Neuronal stem cell (in vitro differentiated cells): ENCODE results near the gene SUGP2.

Experiments used
- DNase-seq: peaks from one replicate; pipeline ENCODE4 v3.0.0-alpha.2; 2013; ENCODE audit warnings: low spot score
- H2AFZ ChIP-seq: one replicate; pipeline ENCODE4 v1.6.1; 2013; ENCODE audit warnings: mild to moderate bottlenecking, low read length, inconsistent platforms
- H2AK5ac ChIP-seq: 2 replicates; pipeline ENCODE4 v1.6.1; 2013; ENCODE audit warnings: low read depth, mild to moderate bottlenecking, inconsistent platforms, low read length, moderate library complexity, mixed read lengths
- H2BK120ac ChIP-seq: 2 replicates; pipeline ENCODE4 v1.6.1; 2013; ENCODE audit warnings: low read depth, mild to moderate bottlenecking, inconsistent platforms, low read length, moderate library complexity, mixed read lengths
- H2BK12ac ChIP-seq: one replicate; pipeline ENCODE4 v1.6.1; 2013; ENCODE audit warnings: low read length, inconsistent platforms
- H2BK15ac ChIP-seq: 2 replicates; pipeline ENCODE4 v1.6.1; 2013; ENCODE audit warnings: mild to moderate bottlenecking, low read length, inconsistent platforms, mixed read lengths
- H2BK5ac ChIP-seq: one replicate; pipeline ENCODE4 v1.6.1; 2013; ENCODE audit warnings: inconsistent platforms, mild to moderate bottlenecking, low read length, moderate library complexity
- H3K14ac ChIP-seq: one replicate; pipeline ENCODE4 v1.6.1; 2013; ENCODE audit warnings: low read length, inconsistent platforms
- H3K18ac ChIP-seq: 2 replicates; pipeline ENCODE4 v1.6.1; 2013; ENCODE audit warnings: low read length, inconsistent platforms
- H3K23ac ChIP-seq: 2 replicates; pipeline ENCODE4 v1.6.1; 2013; ENCODE audit warnings: low read depth, mild to moderate bottlenecking, mixed read lengths, low read length, inconsistent platforms; ENCODE audit not compliant: poor library complexity
- H3K27ac ChIP-seq: replicated peaks from 3 replicates; pipeline ENCODE4 v1.5.1; 2013; ENCODE audit warnings: low read length, inconsistent platforms
- H3K27me3 ChIP-seq, 3 experiments: 2 replicates each; pipeline ENCODE4 v1.6.1; 2013; ENCODE audit warnings: low read length in 3 of 3, mild to moderate bottlenecking in 2 of 3, inconsistent platforms in 1 of 3, low read depth in 1 of 3, mixed read lengths in 1 of 3, moderate library complexity in 1 of 3; ENCODE audit not compliant: control insufficient read depth in 3 of 3, insufficient read depth in 3 of 3
- H3K36me3 ChIP-seq, 2 donors: replicated peaks in 1 of 2; 2 replicates each; pipeline ENCODE4 v1.6.1; 2013; ENCODE audit warnings: low read length in 2 of 2; ENCODE audit not compliant: control insufficient read depth in 2 of 2, insufficient read depth in 2 of 2
- H3K4ac ChIP-seq: 2 replicates; pipeline ENCODE4 v1.6.1; 2013; ENCODE audit warnings: inconsistent platforms, mild to moderate bottlenecking, low read length, moderate library complexity
- H3K4me1 ChIP-seq, 2 donors: 1 replicate in 1 of 2; 2 replicates in 1 of 2; pipeline ENCODE4 v1.6.1; 2013; ENCODE audit warnings: low read length in 2 of 2, low read depth in 1 of 2; ENCODE audit not compliant: control insufficient read depth in 2 of 2, insufficient read depth in 1 of 2
- H3K4me2 ChIP-seq: one replicate; pipeline ENCODE4 v1.6.1; 2013; ENCODE audit warnings: mild to moderate bottlenecking, low read length, inconsistent platforms; ENCODE audit not compliant: insufficient read depth, poor library complexity, severe bottlenecking
- H3K4me3 ChIP-seq, 2 donors: 2 replicates each; pipeline ENCODE4 v1.5.1; 2013; ENCODE audit warnings: low read length in 2 of 2, mild to moderate bottlenecking in 2 of 2, inconsistent platforms in 1 of 2, moderate library complexity in 1 of 2
- H3K79me1 ChIP-seq: one replicate; pipeline ENCODE4 v1.6.1; 2013; ENCODE audit warnings: low read depth, mild to moderate bottlenecking, inconsistent platforms, low read length, moderate library complexity
- H3K9ac ChIP-seq: one replicate; pipeline ENCODE4 v1.6.1; 2013; ENCODE audit warnings: mild to moderate bottlenecking, low read depth, low read length, inconsistent platforms; ENCODE audit not compliant: poor library complexity
- H3K9me3 ChIP-seq, 2 donors: replicated peaks in 1 of 2; 2 replicates each; pipeline versions ENCODE3 to v1.6.1; 2013; ENCODE audit warnings: low read length in 2 of 2, mild to moderate bottlenecking in 2 of 2, inconsistent platforms in 1 of 2, low read depth in 1 of 2, mixed read lengths in 1 of 2, moderate library complexity in 1 of 2; ENCODE audit not compliant: control insufficient read depth in 2 of 2, insufficient read depth in 1 of 2
- H4K8ac ChIP-seq: one replicate; pipeline ENCODE4 v1.6.1; 2013; ENCODE audit warnings: low read depth, mild to moderate bottlenecking, inconsistent platforms, low read length, moderate library complexity
- H4K91ac ChIP-seq: one replicate; pipeline ENCODE4 v1.6.1; 2013; ENCODE audit warnings: low read length, low read depth, mild to moderate bottlenecking, inconsistent platforms; ENCODE audit not compliant: poor library complexity
- WGBS, 2 donors: extraction: QIAGEN DNeasy Blood & Tissue Kit; methylation state at CpG; one replicate each; pipeline ENCODE4 v1.1.7; 2013; ENCODE audit warnings: missing lambda C conversion rate in 2 of 2, mixed read lengths in 1 of 2; ENCODE audit not compliant: insufficient read length in 2 of 2, insufficient replicate concordance in 1 of 2; ENCODE audit errors: extremely low coverage in 2 of 2; 5-methylcytosine and 5-hydroxymethylcytosine counted together

The SUGP2 gene

DNA sequence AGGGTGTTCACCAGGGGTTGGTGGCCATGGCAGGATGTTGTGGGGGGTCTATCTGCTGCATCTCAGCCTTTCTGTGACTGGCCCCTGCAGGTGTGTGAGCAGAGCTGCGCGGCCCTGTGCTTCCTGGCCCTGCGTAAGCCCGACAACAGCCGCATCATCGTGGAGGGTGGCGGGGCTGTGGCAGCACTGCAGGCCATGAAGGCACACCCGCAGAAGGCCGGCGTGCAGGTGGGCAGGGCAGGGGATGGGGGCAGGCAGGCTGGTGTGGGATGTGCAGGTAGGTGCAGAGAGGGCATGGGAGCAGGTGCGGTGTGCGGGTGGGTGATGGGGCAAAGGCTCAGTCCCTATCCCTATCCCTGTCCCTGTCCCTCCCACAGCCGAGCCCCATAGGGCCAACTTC is 22.4 kb upstream of the SUGP2 start:
- Histone ChIP-seq H4K91ac (no peak overlapping the region), H2BK5ac (peak overlapping the region; percentile 82), H3K36me3 (peaks cover 44 to 91% of the 10 kb centered on the region in 2 donors), H3K23ac (peak overlapping the region; percentile 96), H2BK12ac (no peak overlapping the region), H3K18ac (no peak overlapping the region), H3K9me3 (no peaks in the 10 kb centered on the region), H3K14ac (no peak overlapping the region), H2BK15ac (no peak overlapping the region), H2BK120ac (no peak overlapping the region), H3K4me2 (no peak overlapping the region), H3K4me3 (no peak overlapping the region), H3K79me1 (peaks cover 4% of the 10 kb centered on the region), H2AFZ (no peak overlapping the region), H3K9ac (no peak overlapping the region), H3K27me3 (no peaks in the 10 kb centered on the region), H4K8ac (no peak overlapping the region), H2AK5ac (no peak overlapping the region), H3K4ac (no peak overlapping the region), H3K4me1 (no peaks in the 10 kb centered on the region), H3K27ac (no peak overlapping the region)
- no peak for DNase-seq
- no CpG with 5 or more reads among the region's 13 CpGs for WGBS, 2 donors

DNA sequence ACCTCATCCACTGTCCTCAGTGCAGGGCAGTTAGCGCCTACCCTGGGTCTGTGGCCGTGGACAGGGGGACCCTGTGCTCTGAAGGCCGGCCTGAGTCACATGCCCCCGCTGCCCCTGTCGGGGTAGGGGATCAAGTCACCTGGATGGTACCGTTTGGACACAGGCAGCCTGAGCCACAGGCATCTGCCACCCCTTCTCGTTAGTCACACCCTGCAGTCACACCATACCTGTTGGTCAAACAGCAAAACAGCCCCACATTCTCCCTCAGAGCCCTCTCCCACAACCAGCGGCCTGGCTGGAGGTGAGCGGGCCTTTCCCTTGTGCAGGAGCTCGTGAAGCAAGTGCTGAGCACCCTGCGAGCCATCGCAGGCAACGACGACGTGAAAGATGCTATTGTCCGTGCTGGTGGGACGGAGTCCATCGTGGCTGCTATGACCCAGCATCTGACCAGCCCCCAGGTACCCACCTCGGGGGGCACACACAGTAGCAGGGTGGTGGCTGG is 21.7 kb upstream of the SUGP2 start:
- whole genome bisulfite sequencing, 2 donors: no CpG with 5 or more reads among the region's 19 CpGs
- H2BK12ac ChIP-seq: no peak overlapping the region

DNA sequence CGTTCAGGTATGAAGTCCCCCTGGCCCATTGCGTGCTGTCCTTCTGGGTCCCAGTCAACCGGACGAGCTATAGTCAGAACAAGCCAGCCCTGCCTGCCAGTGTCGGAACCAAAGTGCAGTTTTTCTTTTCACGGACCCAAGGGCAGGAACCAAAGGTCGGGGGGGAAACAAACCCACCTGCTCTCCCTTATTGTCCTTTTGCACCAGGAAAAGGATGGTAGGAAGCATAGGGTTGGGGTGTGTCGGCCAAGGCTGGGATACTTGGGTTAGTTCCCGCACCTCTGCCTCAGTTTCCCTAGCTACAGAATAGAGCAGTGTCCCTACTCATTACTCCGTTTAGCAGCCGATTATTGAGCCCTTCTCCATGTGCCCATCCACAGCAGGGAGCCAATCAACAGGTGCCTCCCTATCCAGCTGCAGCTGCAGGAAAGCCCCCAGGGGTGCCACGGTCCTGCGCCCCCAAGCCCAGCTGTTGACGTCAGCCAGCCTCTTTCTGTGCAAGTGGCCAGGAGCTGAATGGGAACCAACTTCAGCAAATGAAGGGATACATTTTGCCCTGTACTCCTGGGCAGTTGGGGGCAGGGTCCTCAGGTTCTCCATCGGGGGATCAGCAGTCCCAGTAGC is 21.1 kb upstream of the SUGP2 start:
- no peak overlapping the region for H4K8ac ChIP-seq
- H2BK12ac ChIP-seq: no peak overlapping the region
- no peak overlapping the region for H2AFZ ChIP-seq
- H3K4ac ChIP-seq: no peak overlapping the region
- no peak overlapping the region for H2AK5ac ChIP-seq
- WGBS, 2 donors: no CpG with 5 or more reads among the region's 15 CpGs
- no peak overlapping the region for H2BK120ac ChIP-seq
- no peaks in the 10 kb centered on the region for H3K9me3 ChIP-seq
- no peak for DNase-seq
- H2BK5ac ChIP-seq: no peak overlapping the region
- peaks cover 4% of the 10 kb centered on the region for H3K79me1 ChIP-seq
- H3K4me1 ChIP-seq: no peaks in the 10 kb centered on the region
- H3K14ac ChIP-seq: no peak overlapping the region
- H3K27me3 ChIP-seq: no peaks in the 10 kb centered on the region
- peak overlapping the region; percentile 5 for H3K23ac ChIP-seq
- H3K27ac ChIP-seq: no peak overlapping the region
- no peak overlapping the region for H2BK15ac ChIP-seq
- no peak overlapping the region for H3K4me2 ChIP-seq
- no peak overlapping the region for H3K9ac ChIP-seq
- H4K91ac ChIP-seq: no peak overlapping the region
- H3K18ac ChIP-seq: no peak overlapping the region
- H3K36me3 ChIP-seq: peaks cover 44 to 94% of the 10 kb centered on the region in 2 donors
- H3K4me3 ChIP-seq: no peak overlapping the region

More for the DNA sequence above, 21.7 kb upstream of the SUGP2 start:
- H3K4me2 ChIP-seq: no peak overlapping the region
- no peak overlapping the region for H2BK15ac ChIP-seq
- peaks cover 4% of the 10 kb centered on the region for H3K79me1 ChIP-seq
- no peaks in the 10 kb centered on the region for H3K27me3 ChIP-seq
- no peak overlapping the region for H3K23ac ChIP-seq
- no peak overlapping the region for H3K4ac ChIP-seq
- peak overlapping the region; percentile 82 for H2BK5ac ChIP-seq
- H3K4me1 ChIP-seq: no peaks in the 10 kb centered on the region
- no peak for DNase-seq
- H3K36me3 ChIP-seq: peaks cover 44 to 94% of the 10 kb centered on the region in 2 donors
- H3K14ac ChIP-seq: no peak overlapping the region
- no peak overlapping the region for H2AFZ ChIP-seq
- no peak overlapping the region for H3K18ac ChIP-seq
- no peak overlapping the region for H3K27ac ChIP-seq
- H3K9me3 ChIP-seq: no peaks in the 10 kb centered on the region
- H2AK5ac ChIP-seq: no peak overlapping the region
- H4K91ac ChIP-seq: no peak overlapping the region
- H2BK120ac ChIP-seq: no peak overlapping the region
- no peak overlapping the region for H3K9ac ChIP-seq
- no peak overlapping the region for H3K4me3 ChIP-seq
- peak overlapping the region; percentile 65 for H4K8ac ChIP-seq

DNA sequence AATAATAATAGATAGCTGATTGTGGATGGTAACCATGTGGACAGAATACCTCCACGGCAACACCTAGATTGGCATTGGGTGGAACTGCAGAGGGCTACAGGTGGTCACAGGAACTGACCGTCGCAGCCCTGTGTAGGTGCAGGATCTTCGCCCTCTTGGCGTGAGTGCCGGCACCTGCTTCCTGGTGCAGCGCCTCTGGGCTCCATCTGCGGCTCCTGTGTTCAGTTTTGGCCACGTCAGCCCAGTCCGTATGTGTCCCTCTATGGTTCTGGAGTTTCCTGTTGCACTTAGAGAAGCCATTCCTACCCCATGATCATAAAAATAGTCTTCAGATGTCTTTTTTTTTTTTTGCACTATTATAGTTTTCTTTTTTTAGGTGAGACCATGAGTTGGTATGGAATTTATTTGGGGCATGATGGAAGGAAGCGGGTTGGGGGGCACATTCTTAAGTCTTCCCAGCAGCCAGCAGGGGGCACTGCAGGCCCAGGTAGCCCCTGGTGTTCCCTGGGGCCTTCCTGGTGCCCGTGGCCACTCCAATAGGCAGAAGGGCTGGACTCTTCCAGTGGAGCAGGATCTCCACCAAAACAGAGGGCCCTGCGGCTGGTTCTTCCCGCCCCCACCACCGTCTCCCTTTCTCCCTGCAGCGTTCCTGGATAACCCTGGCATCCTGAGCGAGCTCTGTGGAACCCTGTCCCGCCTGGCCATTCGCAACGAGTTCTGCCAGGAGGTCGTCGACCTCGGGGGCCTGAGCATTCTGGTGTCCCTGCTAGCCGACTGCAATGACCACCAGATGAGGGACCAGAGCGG is 20.4 kb upstream of the SUGP2 start:
- Histone ChIP-seq H3K4ac (no peak overlapping the region), H3K4me1 (no peaks in the 10 kb centered on the region), H3K27me3 (no peaks in the 10 kb centered on the region), H3K4me2 (no peak overlapping the region), H3K4me3 (no peak overlapping the region), H3K27ac (no peak overlapping the region), H2AFZ (no peak overlapping the region), H2BK5ac (no peak overlapping the region), H3K18ac (no peak overlapping the region), H2BK12ac (no peak overlapping the region), H2BK15ac (no peak overlapping the region), H3K9me3 (no peaks in the 10 kb centered on the region), H4K91ac (no peak overlapping the region), H3K9ac (no peak overlapping the region), H3K79me1 (peaks cover 4% of the 10 kb centered on the region), H2BK120ac (no peak overlapping the region), H3K14ac (no peak overlapping the region), H4K8ac (no peak overlapping the region), H2AK5ac (no peak overlapping the region), H3K36me3 (peaks cover 43 to 95% of the 10 kb centered on the region in 2 donors), H3K23ac (peak overlapping the region; percentile 5)
- no CpG with 5 or more reads among the region's 25 CpGs for WGBS, 2 donors
- peak; percentile 59 for DNase-seq
